Ammon's horn (tissue), 1 donor: Measurements from ENCODE around the gene TAF5L.
"Not testable (repeated sequence)": the region's sequence is repeated elsewhere in the genome, so short reads cannot be mapped to it uniquely, and the experiment has no call there.

Experiments
- DNase-seq: peaks from one replicate; pipeline ENCODE4 v3.0.0-alpha.2; 2016; ENCODE audit warnings: low spot score

Gene TAF5L

DNA sequence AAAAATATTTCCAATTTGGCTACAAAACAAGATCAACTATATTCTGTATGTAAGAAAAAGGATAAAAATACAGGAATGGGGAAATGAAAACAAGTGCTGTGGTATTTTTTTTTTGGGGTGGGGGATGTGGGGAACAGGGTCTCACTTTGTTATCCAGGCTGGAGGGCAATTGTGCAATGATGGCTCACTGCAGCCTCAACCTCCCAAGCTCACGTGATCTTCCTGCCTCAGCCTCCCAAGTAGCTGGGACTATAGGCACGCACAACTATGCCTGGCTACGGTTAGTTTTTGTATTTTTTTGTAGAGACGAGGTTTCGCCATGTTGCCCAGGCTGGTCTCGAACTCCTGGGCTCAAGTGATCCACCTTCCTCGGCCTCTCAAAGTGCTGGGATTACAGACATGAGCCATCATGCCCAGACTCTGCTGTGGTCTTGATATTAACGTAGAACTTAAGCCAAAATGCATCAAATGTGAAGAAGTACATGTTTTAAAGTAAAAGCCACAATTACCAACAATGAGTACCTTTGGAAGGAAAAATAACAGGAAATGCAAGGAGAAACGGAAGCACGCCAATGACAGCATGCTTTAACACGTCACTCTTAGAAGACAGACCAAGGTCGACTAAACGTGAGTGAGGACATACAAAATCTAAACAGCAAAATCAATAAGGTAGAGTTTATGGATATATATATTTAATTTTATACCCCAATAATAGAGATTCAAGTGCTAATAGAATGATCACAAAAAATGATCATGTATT, 58.6 kb downstream of the TAF5L start:
- DNase-seq, result no peak

DNA sequence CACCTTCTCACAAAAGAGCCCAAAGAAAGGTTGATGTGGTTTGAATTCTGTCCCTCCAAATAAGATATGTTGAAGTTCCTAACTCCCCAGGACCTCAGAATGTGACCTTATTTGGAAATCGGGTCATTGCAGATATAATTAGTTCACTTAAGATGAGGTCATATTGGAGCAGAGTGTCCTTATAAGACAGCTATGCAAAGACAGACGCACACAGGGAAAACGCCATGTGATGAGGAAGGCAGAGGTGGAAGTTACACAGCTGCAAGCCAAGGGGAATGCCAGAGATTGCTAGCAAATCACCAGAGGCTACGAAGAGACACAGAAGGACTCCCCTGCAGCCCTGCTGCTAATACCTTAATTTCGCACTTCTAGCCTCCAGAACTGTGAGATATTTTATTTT, 62.2 kb downstream of the TAF5L start:
- DNase-seq, result peak; percentile 45

DNA sequence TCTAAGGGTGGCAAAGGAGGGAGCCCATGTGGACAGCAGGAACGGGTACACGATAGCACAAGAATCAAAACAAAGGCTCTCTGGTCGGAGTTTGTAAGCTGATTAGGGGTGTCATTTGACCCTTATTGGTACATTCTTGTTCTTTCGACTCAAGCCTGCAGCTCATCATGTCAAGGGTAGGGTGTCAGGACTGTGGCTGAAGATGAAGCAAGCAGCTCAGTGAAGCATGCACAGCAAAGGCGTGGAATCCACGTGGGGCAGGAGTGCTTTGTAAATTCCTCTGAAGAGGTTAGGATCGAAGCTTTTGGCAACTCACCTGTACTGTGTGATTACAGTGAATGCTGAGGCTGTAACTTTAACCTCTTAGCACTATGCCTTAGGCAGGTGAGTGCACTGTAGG, 62.7 kb downstream of the TAF5L start:
- no peak for DNase-seq

DNA sequence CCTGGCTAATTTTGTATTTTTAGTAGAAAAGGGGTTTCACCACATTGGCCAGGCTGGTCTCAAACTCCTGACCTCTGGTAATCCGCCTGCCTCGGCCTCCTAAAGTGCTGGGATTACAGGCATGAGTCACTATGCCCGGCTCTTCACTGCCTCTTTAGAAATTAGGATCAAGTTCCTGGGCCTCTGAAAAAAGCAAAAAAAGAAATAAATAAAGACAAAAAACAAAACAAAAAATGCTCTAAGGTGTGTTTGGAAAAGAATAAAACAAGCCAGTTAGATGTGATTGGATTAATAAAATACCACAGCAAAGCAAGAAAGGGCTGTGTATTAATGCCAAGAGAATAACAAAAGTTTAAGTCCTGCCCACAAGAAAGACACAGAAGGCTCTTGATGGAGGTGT, 63.2 kb downstream of the TAF5L start:
- DNase-seq, result no peak

DNA sequence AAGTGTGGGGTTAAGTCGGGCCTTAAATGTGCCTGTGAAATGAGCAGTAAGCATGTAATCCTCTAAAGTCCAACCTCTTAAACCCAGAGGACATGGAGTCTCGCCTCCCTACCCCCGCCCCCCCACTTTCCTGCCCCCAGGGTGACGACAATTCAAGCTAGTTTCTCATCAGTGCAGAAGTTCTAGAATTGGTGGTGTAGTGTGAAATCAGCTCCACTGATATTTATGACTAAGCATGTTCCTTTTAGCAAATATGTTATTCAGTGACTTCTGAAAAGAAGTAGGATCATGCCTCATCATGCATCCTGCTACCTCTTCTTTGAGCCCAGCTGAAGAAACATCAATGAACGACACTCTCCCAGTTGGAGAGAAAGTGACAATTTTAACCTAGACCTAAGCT, 64.8 kb downstream of the TAF5L start:
- DNase-seq, result no peak

DNA sequence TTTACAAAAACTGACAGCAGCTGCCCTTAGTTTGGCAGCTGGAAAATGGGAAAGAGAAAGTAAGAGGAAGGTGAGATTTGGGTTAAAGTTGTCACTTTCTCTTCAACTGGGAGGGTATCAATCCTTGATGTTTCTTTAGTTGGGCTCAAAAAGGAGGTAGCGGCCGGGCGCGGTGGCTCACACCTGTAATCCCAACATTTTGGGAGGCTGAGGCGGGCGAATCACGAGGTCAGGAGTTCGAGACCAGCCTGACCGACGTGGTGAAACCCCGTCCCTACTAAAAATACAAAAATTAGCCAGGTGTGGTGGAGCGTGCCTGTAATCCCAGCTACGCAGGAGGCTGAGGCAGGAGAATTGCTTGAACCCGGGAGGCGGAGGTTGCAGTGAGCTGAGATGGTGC, 65.8 kb downstream of the TAF5L start:
- DNase-seq, result not testable (repeated sequence)

DNA sequence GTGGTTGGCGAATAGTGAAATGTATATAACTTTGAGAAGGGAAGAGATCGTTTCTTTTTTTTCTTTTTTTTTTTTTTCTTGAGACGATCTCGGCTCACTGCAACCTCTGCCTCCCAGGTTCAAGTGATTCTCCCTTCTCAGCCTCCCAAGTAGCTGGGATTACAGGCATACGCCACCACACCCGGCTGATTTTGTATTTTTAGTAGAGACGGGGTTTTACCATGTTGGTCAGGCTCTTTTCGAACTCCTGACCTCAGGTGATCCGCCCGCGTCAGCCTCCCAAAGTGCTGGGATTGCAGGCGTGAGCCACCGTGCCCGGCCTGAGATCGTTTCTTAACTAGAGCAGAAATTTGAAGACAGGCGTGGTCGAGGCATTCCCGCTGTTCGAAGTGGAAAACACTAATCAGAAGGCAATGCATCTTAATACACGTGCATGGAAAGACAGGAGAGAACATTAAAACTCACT, 66.6 kb downstream of the TAF5L start:
- DNase-seq, result not testable (repeated sequence)

DNA sequence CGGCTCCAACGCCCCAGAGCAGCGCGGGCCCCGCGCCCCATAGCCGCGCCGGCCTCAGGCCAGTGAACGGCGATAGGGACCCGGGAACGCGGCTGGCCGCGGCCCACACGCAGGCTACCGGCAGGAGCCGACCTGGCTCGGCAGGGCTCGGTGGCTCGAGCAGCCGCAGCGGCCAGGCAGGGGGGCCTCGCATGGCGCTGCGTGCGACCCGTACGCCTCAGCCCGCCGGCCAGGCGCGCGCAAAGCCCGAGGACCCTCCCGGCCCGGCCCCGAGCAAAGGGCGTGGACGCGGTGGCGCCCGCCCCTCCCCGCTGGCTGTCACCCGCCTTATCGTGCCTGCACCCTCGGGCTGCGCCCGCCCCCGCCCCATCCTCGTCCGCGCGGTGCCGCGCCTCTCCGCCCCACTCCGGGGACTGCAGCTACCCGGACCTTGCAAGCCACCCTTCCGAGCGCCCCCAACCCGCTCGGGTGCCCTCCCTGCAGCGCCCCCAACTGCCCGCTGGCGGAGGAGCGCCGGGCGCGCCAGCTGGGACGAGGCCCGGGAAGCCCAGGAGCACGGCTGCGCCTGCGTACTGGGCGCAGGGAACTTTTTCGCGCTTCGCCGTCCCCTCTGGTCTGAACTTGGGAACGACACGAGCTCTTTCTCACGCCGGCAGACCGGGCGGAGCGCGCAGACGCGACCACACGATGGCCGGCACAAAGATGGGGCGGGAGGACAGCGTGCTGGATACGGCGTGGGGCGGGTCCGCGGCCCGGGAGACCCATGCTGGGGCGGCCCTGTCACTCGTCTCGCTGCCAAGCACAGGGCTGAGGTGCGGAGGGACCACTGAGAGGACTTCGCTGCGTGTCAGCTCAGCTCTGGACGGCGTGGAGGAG, 67.2 kb downstream of the TAF5L start, which contains the start of gene ABCB10:
Gene ABCB10, minus strand, starts transcription at position 248 of the 876 bp plus-strand sequence. Its CDS starts 55 bp downstream, at position 193.
- DNase-seq, result peak; percentile 95

DNA sequence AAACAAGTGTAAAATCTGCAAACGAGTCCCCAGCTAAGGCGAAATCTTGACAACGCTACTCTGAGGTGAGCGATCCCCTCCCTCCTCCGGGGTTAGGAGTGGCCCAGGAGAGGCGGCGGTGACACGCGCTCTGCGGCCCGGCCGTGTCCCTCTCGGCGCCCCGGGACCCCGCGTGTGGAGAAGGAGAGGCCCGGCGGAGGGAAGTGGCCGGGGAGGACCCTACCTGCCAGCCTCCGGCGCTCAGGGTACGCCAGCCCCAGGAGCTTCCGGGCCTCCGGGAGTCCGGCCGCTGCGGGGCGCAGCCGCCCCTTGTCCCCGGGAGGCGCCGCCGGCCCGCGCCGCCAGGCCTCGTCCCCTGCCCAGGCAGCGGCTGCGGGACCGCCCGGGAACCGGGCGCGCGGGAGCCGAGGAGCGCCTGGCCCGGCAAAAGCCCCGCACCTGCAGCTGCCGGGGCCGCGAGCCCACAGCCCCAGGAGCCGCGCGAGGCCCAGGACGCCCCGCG, 68.0 kb downstream of the TAF5L start:
- peak; percentile 34 for DNase-seq

DNA sequence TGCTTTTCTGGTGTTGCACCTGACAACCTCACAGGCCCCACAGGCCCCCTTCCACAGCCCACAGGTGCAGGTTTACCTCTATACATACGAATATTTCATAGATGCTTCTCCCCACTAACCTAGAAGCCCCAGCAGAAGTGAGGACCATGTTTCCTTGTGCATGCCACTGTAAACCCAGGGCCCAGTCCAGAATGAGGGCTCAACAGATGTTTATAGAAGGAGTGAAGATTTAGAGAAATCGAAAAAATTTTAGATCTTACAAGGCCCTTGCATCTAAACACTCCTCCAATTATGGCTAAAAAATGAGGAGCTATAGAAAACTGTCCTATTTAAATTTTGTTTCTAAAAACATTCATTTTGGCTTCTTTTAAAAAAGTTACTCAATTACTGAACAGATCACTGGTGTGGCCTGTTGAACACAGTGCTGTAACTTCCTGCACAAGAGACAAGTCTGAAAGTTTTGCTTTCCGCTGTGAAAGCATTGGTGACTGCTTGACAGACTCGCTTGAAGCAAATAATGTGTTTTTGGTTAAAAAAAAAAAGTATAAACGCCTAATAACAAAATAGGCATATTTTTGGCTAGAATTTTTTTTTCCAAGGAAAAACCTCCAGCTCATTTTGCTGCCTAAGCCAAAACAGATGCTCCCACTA, 68.6 kb downstream of the TAF5L start:
- no peak for DNase-seq

DNA sequence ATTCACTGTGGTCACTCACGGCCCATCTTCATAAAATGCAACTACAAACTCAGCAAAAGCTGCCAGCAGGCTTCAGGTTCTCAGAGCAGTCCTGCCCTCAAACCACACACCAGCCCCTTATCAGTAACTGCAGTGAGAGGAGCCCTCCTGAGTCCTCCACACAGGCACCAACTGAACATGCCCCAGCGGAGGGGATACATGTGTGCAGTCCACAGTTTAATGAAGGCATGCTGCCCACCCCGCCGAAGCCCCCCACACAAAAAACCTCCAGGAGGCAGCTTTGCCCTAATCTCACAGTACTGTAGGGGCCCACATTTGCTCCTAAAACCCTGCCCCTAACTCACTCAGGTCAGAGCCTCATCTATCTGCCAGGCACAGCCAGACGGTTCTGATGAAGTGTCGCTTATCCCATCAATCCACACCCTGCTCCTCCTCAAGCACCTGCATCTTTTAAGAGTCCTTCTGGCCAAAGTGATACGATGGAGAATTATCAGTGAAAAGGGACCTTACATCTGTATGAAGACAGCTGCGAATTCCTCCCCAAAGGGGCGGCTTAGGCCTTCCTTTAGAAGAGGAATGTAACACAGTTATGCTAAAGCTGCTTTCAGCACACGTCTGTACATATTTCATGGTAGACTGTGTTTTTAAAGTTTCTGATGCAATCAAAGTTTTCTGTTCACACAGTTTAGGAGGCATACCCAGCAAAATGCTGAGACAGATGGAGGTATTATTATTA, 70.9 kb downstream of the TAF5L start:
- DNase-seq, result no peak

DNA sequence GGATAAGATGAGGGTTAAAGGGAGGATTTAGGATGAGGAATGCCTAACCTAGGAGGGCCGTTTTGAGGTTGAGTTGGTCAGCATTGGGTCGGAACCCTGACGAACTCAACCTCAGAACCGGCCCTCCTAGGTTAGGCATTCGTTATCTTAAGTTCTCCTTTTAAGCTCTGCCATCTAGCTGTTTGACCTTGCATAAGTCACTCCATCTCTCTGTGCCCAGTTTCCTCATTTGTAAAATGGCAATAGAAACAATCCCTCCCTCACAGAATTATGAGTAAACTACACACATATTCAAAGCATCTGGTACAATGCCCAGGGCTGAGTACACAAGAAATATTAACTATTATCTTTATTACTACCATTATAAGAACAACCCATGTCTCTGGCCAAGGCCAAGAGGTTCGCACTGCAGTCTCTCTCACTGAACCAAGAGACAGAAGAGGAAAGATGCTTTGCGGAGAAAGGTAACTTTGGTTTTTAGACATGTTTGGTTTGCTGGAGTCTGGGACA, 72.2 kb downstream of the TAF5L start:
- no peak for DNase-seq

DNA sequence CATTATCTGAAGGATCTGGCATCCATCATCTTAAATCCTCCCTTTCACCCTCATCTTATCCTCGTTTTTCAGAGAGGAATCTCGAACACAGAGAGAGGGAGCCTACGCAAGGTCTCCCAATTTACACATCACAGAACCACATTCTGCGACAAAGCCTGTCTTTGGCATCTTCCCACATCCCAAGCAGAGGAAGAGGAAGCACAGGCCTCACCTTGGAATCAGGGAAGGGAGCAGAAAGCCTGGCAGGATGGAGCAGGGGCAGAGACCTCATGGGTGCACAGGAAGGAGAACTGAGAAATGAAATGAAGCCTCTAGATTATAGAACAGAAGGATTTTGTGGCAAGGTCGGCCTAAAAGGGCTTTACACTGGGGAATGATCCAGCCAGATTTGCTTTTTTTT, 73.2 kb downstream of the TAF5L start:
- no peak for DNase-seq

DNA sequence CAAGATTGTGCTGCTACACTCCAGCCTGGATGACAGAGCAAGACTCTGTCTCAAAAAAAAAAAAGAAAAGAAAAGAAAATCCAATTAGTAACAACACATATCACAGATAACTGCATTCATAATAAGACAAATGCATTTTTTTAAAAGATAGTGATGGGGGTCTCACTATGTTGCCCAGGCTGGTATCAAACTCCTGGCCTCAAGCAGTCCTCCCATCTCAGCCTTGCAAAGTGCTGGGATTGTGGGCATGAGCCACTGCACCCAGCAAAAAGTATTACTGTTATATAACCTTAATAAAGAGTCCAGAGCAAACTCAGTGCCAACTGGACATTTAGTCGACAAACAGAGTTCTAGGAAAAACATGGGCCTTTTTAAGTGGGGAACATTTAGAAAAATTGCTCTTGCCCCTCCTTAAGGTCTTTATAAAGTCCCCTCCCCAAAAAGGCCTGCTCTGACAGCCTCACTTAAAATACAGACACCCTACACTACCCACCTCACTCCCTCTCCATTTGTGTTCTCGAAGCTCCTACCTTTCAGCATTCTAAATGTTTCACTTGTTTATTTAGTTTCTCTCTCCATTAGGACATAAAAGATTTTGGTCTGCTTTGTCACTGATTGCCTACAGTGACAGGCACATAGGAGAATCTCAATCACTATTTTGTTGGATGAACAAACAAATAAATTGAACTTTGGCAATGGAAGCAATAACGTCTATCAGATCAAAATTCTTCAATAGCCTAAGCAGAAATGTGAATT, 74.9 kb downstream of the TAF5L start:
- no peak for DNase-seq

DNA sequence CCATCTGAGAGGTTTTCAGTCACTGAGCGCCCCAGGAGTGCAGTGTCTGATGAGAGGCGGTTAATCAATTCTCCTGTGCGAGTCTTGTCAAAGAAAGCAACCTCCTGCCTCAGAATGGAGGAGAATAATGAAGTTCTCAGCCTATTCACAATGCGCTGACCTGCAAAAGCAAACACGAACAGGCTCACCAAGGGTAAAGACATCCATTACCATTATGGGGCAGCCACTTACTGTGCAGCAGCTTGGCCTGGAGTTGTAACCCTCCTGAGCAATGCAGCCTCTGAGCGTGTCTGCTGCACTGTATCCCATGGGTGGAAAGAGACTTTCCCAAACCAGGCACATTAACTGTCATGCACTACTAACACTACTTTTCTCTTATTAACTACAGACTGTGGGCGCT, 78.4 kb downstream of the TAF5L start:
- no peak for DNase-seq

DNA sequence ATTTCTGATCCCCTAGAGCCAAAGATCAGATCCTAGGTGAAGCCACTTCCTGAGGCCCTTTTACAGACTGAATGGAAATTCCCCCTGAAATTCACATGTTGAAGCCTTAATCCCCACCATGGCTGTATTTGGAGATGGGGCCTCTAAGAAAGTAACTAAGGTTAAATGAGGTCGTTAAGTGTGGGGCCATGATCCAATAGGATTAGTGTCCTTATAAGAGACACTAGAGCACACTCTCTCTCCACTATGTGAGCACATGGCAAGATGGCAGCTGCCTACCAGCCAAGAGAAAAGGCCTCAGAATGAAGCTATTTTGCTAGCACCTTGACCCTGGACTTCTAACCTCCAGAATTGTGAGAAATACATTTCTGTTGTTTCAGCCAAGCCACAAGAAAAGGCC, 81.3 kb downstream of the TAF5L start:
- DNase-seq, result no peak
